Measurements from ENCODE around the gene TNIP1. TPM values are rescaled to one million over a fixed set of nuclear protein-coding genes. Genes with fewer than 3 reads are reported as not detected.

TNIP1 gene
- total RNA-seq, 1 donor from 2014 or later = 512 TPM

DNA sequence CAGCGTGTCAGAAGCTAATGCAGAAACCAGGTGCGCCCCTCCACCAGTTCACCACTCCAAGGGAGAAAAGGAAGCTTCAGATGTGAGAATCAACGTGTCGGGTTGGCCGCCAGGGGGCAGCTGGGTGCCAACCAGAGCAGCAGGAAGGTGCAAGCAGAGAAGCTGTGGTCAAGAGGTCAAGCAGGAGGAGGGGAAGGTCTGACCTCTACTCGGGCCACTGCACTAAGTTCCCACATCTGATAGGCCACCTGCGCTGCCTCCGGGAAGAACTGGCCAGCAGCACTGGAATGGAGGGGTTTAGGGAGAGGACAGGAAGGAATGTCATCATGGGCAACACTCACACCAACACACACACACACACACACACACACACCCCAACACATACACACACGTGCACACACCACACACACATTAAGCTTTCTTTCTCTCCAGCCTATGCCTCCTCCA, 45.4 kb upstream of the TNIP1 start:
- Mint-ChIP-seq H3K4me3 (peak overlapping the region; percentile 79), H3K36me3 (ENCODE audit: low read depth) (peaks cover 85% of the 10 kb centered on the region), H3K4me1 (peaks cover 89% of the 10 kb centered on the region), H3K27ac (peak overlapping the region; percentile 95), H3K9me3 (no peaks in the 10 kb centered on the region), H3K27me3 (no peaks in the 10 kb centered on the region)
- TF ChIP-seq, protein P1, sequence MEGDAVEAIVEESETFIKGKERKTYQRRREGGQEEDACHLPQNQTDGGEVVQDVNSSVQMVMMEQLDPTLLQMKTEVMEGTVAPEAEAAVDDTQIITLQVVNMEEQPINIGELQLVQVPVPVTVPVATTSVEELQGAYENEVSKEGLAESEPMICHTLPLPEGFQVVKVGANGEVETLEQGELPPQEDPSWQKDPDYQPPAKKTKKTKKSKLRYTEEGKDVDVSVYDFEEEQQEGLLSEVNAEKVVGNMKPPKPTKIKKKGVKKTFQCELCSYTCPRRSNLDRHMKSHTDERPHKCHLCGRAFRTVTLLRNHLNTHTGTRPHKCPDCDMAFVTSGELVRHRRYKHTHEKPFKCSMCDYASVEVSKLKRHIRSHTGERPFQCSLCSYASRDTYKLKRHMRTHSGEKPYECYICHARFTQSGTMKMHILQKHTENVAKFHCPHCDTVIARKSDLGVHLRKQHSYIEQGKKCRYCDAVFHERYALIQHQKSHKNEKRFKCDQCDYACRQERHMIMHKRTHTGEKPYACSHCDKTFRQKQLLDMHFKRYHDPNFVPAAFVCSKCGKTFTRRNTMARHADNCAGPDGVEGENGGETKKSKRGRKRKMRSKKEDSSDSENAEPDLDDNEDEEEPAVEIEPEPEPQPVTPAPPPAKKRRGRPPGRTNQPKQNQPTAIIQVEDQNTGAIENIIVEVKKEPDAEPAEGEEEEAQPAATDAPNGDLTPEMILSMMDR (IDR thresholded peaks at IDR 0.05) = no peak
- CTCF ChIA-PET = interaction anchor here (0.8 to 10.8 kb wide), 43 partner anchors 9 to 324 kb away, joined by 3 to 309 read pairs (median 4); partner anchors contain the start of genes ANXA6, CCDC69 and GM2A
- POLR2A ChIA-PET = interaction anchor here (0.6 to 4.3 kb wide), 25 partner anchors 8 to 646 kb away, joined by 3 to 47 read pairs (median 10); partner anchors contain the start of genes ANXA6, CCDC69, G3BP1 and GM2A
- intact Hi-C loops (cut with micrococcal nuclease) = loop anchor here (1.0 to 5.0 kb wide), 5 partner anchors 38 to 374 kb away; no protein-coding TSS in a partner anchor
- DNase-seq (peak; percentile 61), ATAC-seq (ENCODE audit: low read depth) (no peak)

DNA sequence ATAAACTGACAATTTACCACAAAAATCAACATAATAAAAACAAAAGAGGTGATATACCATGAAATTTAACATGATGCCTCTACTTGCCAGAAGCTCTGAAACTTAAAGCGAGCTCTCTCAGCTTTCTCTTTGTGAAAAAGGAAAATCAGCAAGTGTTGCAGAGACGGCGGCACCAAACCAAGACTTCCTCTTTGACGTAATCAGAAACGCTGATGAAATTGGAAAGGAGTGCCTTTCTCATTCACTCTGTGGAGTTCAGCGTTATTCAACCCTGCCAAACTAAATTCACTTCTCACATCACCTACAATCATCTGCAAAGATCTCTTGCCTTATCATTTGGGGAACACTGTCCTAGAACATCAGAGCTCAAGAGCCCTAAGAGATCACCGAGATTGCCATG, 44.6 kb upstream of the TNIP1 start:
- ChIA-PET POLR2A (interaction anchor here (0.6 to 4.3 kb wide), 33 partner anchors 10 to 724 kb away, joined by 3 to 47 read pairs (median 8); partner anchors contain the start of genes ANXA6, CCDC69, G3BP1 and GM2A), CTCF (interaction anchor here (0.8 to 10.8 kb wide), 39 partner anchors 10 to 323 kb away, joined by 3 to 309 read pairs (median 6); partner anchors contain the start of genes ANXA6, CCDC69 and GM2A)
- no peaks in the 10 kb centered on the region for H3K9me3 Mint-ChIP-seq
- intact Hi-C loops (cut with micrococcal nuclease) = loop anchor here (5.0 kb wide), 1 partner anchor 172 kb away; no protein-coding TSS in a partner anchor
- H3K27ac Mint-ChIP-seq = peak overlapping the region; percentile 95
- peak overlapping the region; percentile 79 for H3K4me3 Mint-ChIP-seq
- no peaks in the 10 kb centered on the region for H3K27me3 Mint-ChIP-seq
- H3K4me1 Mint-ChIP-seq = peaks cover 84% of the 10 kb centered on the region
- peak; percentile 16 for ATAC-seq (ENCODE audit: low read depth)
- peaks cover 85% of the 10 kb centered on the region for H3K36me3 Mint-ChIP-seq (ENCODE audit: low read depth)
- TF ChIP-seq, protein P1 (IDR thresholded peaks at IDR 0.05) = no peak
- no peak for DNase-seq

DNA sequence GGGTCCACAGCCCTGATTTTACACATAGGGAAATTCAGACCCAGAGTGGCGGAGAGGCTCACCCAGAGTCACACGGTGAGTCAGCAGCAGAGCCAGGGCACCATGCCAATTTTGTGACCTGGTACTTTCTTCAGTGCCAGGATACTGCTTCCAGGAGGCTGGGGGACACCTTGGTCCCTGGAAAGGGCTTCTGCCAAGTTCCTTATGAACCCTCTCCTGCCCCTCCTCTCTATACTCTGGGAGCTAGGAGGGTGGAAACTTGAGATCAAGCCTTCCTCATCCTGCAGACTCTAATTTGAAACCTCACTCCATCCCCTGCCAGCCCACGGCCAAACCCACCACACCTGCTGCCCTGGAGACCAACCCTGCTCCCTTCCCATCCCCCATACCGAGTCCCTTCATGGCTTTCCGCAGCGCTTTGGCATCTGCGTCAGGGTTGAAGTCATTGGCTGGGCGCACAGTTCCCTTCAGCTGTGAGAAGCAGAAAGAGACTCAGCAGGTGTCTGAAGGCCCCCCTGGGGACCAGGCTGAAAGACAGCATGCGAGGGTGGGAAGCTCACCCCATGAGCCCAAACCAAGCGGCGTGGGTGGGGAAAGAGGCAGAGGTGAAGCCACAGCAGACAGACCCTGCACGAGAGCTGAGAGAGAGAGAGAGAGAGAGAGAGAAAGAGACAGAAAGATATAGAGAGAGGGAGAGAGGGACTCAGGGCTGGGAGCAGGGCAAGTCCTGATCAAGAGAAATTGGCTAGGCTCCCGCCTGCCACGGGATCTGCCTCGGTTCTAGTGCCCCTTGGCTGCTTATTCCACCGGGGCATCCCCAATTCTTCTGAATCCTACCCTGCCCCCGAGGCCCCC, 43.3 kb upstream of the TNIP1 start:
- H3K27me3 Mint-ChIP-seq = no peaks in the 10 kb centered on the region
- POLR2A ChIA-PET = interaction anchor here (0.7 to 4.3 kb wide), 28 partner anchors 8 to 674 kb away, joined by 3 to 39 read pairs (median 6); partner anchors contain the start of genes ANXA6, CCDC69, GM2A and TNIP1
- H3K27ac Mint-ChIP-seq = peak overlapping the region; percentile 95
- TF ChIP-seq, protein P1 (IDR thresholded peaks at IDR 0.05) = no peak
- peaks cover 86% of the 10 kb centered on the region for H3K36me3 Mint-ChIP-seq (ENCODE audit: low read depth)
- peak overlapping the region; percentile 79 for H3K4me3 Mint-ChIP-seq
- peak; percentile 80 for DNase-seq
- ATAC-seq (ENCODE audit: low read depth) = peak; percentile 89
- no peaks in the 10 kb centered on the region for H3K9me3 Mint-ChIP-seq
- intact Hi-C loops (cut with micrococcal nuclease) = loop anchor here (1.0 kb wide), 9 partner anchors 9 to 128 kb away; partner anchors contain the start of gene ANXA6
- CTCF ChIA-PET = interaction anchor here (0.7 to 10.8 kb wide), 10 partner anchors 8 to 192 kb away, joined by 3 to 309 read pairs (median 40); partner anchors contain the start of gene ANXA6
- peaks cover 74% of the 10 kb centered on the region for H3K4me1 Mint-ChIP-seq

DNA sequence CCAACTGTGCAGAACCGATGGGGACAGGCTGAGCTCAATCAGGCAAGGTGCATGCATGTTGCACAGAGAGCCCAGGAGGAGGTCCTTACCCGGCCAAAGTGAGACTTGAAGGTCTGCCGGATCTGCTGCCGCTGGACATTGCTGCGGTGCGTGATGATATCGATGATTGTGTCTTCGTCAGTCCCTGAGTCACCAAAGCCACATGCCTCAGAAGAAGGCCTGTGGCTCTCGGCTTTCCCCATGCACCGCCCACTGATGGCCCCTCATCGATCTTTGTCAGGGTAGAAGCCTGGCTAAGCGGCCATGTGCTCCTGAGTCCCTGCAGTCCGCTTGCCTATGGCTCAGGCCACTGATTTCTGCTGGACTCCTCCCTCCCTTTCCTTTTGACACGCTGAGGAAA, 42.0 kb upstream of the TNIP1 start:
- TF ChIP-seq, protein P1 (IDR thresholded peaks at IDR 0.05) = no peak
- no peak overlapping the region for H3K4me3 Mint-ChIP-seq
- ChIA-PET CTCF (interaction anchor here (1.5 to 10.8 kb wide), 4 partner anchors 7 to 193 kb away, joined by 4 to 309 read pairs (median 78); no protein-coding TSS in a partner anchor), POLR2A (interaction anchor here (1.0 to 4.3 kb wide), 6 partner anchors 27 to 116 kb away, joined by 3 to 39 read pairs (median 14); no protein-coding TSS in a partner anchor)
- peaks cover 84% of the 10 kb centered on the region for H3K36me3 Mint-ChIP-seq (ENCODE audit: low read depth)
- H3K27ac Mint-ChIP-seq = peak overlapping the region; percentile 95
- intact Hi-C loops (cut with micrococcal nuclease) = loop anchor here (1.0 kb wide), 1 partner anchor 73 kb away; no protein-coding TSS in a partner anchor
- no peak for DNase-seq
- no peaks in the 10 kb centered on the region for H3K27me3 Mint-ChIP-seq
- no peaks in the 10 kb centered on the region for H3K9me3 Mint-ChIP-seq
- peaks cover 61% of the 10 kb centered on the region for H3K4me1 Mint-ChIP-seq
- ATAC-seq (ENCODE audit: low read depth) = no peak
